ENCODE results near the gene CELF4. TPM values are rescaled to one million over a fixed set of nuclear protein-coding genes. Genes with fewer than 3 reads are reported as not detected.

The CELF4 gene
- total and polyA plus RNA-seq, 4 donors = 0.24 to 3.0 (median 1.3) TPM

GRCh38 chr18:37435996-37436395, 129.6 kb downstream of the CELF4 start:
- 16 to 28% methylated on average over 15 of the region's 15 CpGs for WGBS, 2 donors
- H3K9ac ChIP-seq (ENCODE audit: insufficient read depth in 1 of 2, low read length in 2 of 2) = no peak overlapping the region
- DNase-seq = no peak
- no peaks in the 10 kb centered on the region for H3K9me3 ChIP-seq (ENCODE audit: control insufficient read depth in 4 of 4, insufficient read depth in 3 of 4, low read length in 3 of 4)
- H3K4me3 ChIP-seq = no peak overlapping the region
- H3K27me3 ChIP-seq (ENCODE audit: control insufficient read depth in 3 of 3, insufficient read depth in 3 of 3, low read length in 2 of 3) = no peaks in the 10 kb centered on the region
- ATAC-seq (ENCODE audit: insufficient read depth, low FRiP score) = no peak
- H3K27ac ChIP-seq (ENCODE audit: low read depth in 1 of 2, low read length in 1 of 2) = no peak overlapping the region
- no peak for TF ChIP-seq CTCF (IDR thresholded peaks at IDR 0.05; ENCODE audit: control extremely low read depth, extremely low read depth)
- peaks cover 0 to 15% (median 5%) of the 10 kb centered on the region in 5 donors for H3K4me1 ChIP-seq (ENCODE audit: control insufficient read depth in 5 of 5, insufficient read depth in 5 of 5, low read length in 5 of 5)
- peaks cover 0 to 3% (median 0%) of the 10 kb centered on the region in 4 donors for H3K36me3 ChIP-seq (ENCODE audit: control insufficient read depth in 4 of 4, insufficient read depth in 4 of 4, low read length in 4 of 4)

GRCh38 chr18:37435150-37435867, 130.3 kb downstream of the CELF4 start:
- peaks cover 0 to 14% (median 0%) of the 10 kb centered on the region in 5 donors for H3K4me1 ChIP-seq (ENCODE audit: control insufficient read depth in 5 of 5, insufficient read depth in 5 of 5, low read length in 5 of 5)

GRCh38 chr18:37434161-37434860, 131.3 kb downstream of the CELF4 start:
- no peak for ATAC-seq (ENCODE audit: insufficient read depth, low FRiP score)
- 82 to 88% methylated on average over 13 of the region's 13 CpGs for WGBS, 2 donors
- no peaks in the 10 kb centered on the region for H3K9me3 ChIP-seq (ENCODE audit: control insufficient read depth in 4 of 4, insufficient read depth in 3 of 4, low read length in 3 of 4)
- DNase-seq = no peak
- H3K4me1 ChIP-seq (ENCODE audit: control insufficient read depth in 5 of 5, insufficient read depth in 5 of 5, low read length in 5 of 5) = peaks cover 0 to 11% (median 0%) of the 10 kb centered on the region in 5 donors
- no peak for TF ChIP-seq CTCF (IDR thresholded peaks at IDR 0.05; ENCODE audit: control extremely low read depth, extremely low read depth)
- H3K9ac ChIP-seq (ENCODE audit: insufficient read depth in 1 of 2, low read length in 2 of 2) = no peak overlapping the region
- no peaks in the 10 kb centered on the region for H3K27me3 ChIP-seq (ENCODE audit: control insufficient read depth in 3 of 3, insufficient read depth in 3 of 3, low read length in 2 of 3)
- H3K36me3 ChIP-seq (ENCODE audit: control insufficient read depth in 4 of 4, insufficient read depth in 4 of 4, low read length in 4 of 4) = peaks cover 0 to 3% (median 0%) of the 10 kb centered on the region in 4 donors
- H3K4me3 ChIP-seq = no peak overlapping the region
- H3K27ac ChIP-seq (ENCODE audit: low read depth in 1 of 2, low read length in 1 of 2) = no peak overlapping the region

More at GRCh38 chr18:37435150-37435867, 130.3 kb downstream of the CELF4 start:
- ATAC-seq (ENCODE audit: insufficient read depth, low FRiP score) = no peak
- Histone ChIP-seq H3K27ac (ENCODE audit: low read depth in 1 of 2, low read length in 1 of 2) (no peak overlapping the region), H3K9ac (ENCODE audit: insufficient read depth in 1 of 2, low read length in 2 of 2) (no peak overlapping the region), H3K27me3 (ENCODE audit: control insufficient read depth in 3 of 3, insufficient read depth in 3 of 3, low read length in 2 of 3) (no peaks in the 10 kb centered on the region), H3K9me3 (ENCODE audit: control insufficient read depth in 4 of 4, insufficient read depth in 3 of 4, low read length in 3 of 4) (no peaks in the 10 kb centered on the region), H3K36me3 (ENCODE audit: control insufficient read depth in 4 of 4, insufficient read depth in 4 of 4, low read length in 4 of 4) (peaks cover 0 to 3% (median 0%) of the 10 kb centered on the region in 4 donors), H3K4me3 (no peak overlapping the region)
- TF ChIP-seq CTCF (IDR thresholded peaks at IDR 0.05; ENCODE audit: control extremely low read depth, extremely low read depth) = no peak
- no peak for DNase-seq
- 67 to 75% methylated on average over 5 of the region's 5 CpGs for WGBS, 2 donors
